HFFc6 (cell line): Measurements from ENCODE around the gene BAD. TPM values are rescaled to one million over a fixed set of nuclear protein-coding genes. Genes with fewer than 3 reads are reported as not detected.
A peak's percentile ranks its signal among the peaks of the same experiment; 100 is the strongest.

ENCODE experiments used
- DNase-seq: peaks from one replicate; pipeline ENCODE4 v3.0.0-alpha.2; 2018
- H3K27ac Mint-ChIP-seq: 2 replicates; pipeline ENCODE4 v1.8.0; 2020; ENCODE audit warnings: mild to moderate bottlenecking, mixed read lengths
- H3K27me3 Mint-ChIP-seq: 2 replicates; pipeline ENCODE4 v1.8.0; 2021; ENCODE audit warnings: mild to moderate bottlenecking, moderate library complexity, mixed read lengths; ENCODE audit not compliant: insufficient read depth
- H3K36me3 Mint-ChIP-seq: 2 replicates; pipeline ENCODE4 v1.8.0; 2021; ENCODE audit warnings: low read depth, mixed read lengths
- H3K4me1 Mint-ChIP-seq: 2 replicates; pipeline ENCODE4 v1.8.0; 2020; ENCODE audit warnings: low read depth, mixed read lengths
- H3K4me3 Mint-ChIP-seq: 2 replicates; pipeline ENCODE4 v1.8.0; 2020; ENCODE audit warnings: mild to moderate bottlenecking, moderate library complexity, mixed read lengths
- H3K9me3 Mint-ChIP-seq: 2 replicates; pipeline ENCODE4 v1.8.0; 2020; ENCODE audit warnings: mild to moderate bottlenecking, mixed read lengths
- CTCF ChIP-seq: fragments of 200-600 bp; sonication (generic); IDR thresholded peaks from 2 replicates; pipeline ENCODE4 v1.5.0; 2021; ENCODE audit warnings: antibody characterized with exemption, mild to moderate bottlenecking
- long read RNA-seq: library from polyadenylated mRNA; unstranded; transcript quantifications from one replicate; pipeline ENCODE4 v2.0.0, GENCODE V29; 2019
- total RNA-seq, 6 experiments: library from RNA; stranded (reverse); fragmentation: NEBNext Ultra II Directional; extraction: Animal tissue kit (Norgen Biotek cat#: 25700); gene quantifications; 2 replicates in 1 of 6; 3 replicates in 5 of 6; pipeline ENCODE4 v1.2.3, GENCODE V29; 2021

Gene BAD
- total RNA-seq, result 10 to 100 TPM; 65.9 to 75.0 (median 68.8) TPM
- long read RNA-seq, transcript BAD-201 (4 exons, 929 nt), result major isoform, 76 of 103 reads
- long read RNA-seq, transcript BAD-203 (3 exons, 1,157 nt), result minor isoform, 17 of 103 reads
- long read RNA-seq, partial matches to known transcripts, result 0 of 103 reads
- long read RNA-seq, other reads (novel, unspliced or antisense), result 5 of 103 reads

- peak within 1 kb of the TSS; percentile 90 for H3K27ac Mint-ChIP-seq
- peaks cover 23% of the 10 kb centered on the region for H3K4me1 Mint-ChIP-seq
- peak within 1 kb of the TSS; percentile 88 for H3K4me3 Mint-ChIP-seq
- peak; percentile 88 for DNase-seq
- H3K36me3 Mint-ChIP-seq, result peaks cover 7% of the 10 kb centered on the region
- H3K27me3 Mint-ChIP-seq, result peaks cover 5% of the 10 kb centered on the region
- H3K9me3 Mint-ChIP-seq, result no peaks in the 10 kb centered on the region
- no peak; the same call in 1 of the 2 replicates for TF ChIP-seq CTCF
These were observed at the start of gene BAD for GRCh38 chr11:64284048-64284961. BAD (minus strand) TSS chr11:64284665; CDS start chr11:64284368, 297 bp downstream.

GRCh38 chr11:64333556-64333955 lies 49.1 kb upstream of the BAD start:
- no peak overlapping the region for H3K4me3 Mint-ChIP-seq
- no peaks in the 10 kb centered on the region for H3K36me3 Mint-ChIP-seq
- peaks cover 22% of the 10 kb centered on the region for H3K4me1 Mint-ChIP-seq
- no peak for DNase-seq
- no peak overlapping the region for H3K27ac Mint-ChIP-seq
- TF ChIP-seq CTCF, result no peak
- peaks cover 7% of the 10 kb centered on the region; the same call in 1 of the 2 replicates for H3K27me3 Mint-ChIP-seq
- no peaks in the 10 kb centered on the region for H3K9me3 Mint-ChIP-seq

- DNase-seq, result peak; percentile 92
- Mint-ChIP-seq H3K27me3 (peaks cover 6% of the 10 kb centered on the region), H3K36me3 (no peaks in the 10 kb centered on the region), H3K4me1 (peaks cover 22% of the 10 kb centered on the region), H3K27ac (peak overlapping the region; percentile 25), H3K9me3 (no peaks in the 10 kb centered on the region; the same call in 1 of the 2 replicates), H3K4me3 (peak overlapping the region; percentile 12)
- peak; percentile 86 for TF ChIP-seq CTCF
These were observed 47.3 kb upstream of the BAD start for GRCh38 chr11:64331569-64332371.

- DNase-seq, result no peak
- no peaks in the 10 kb centered on the region for H3K36me3 Mint-ChIP-seq
- H3K9me3 Mint-ChIP-seq, result no peaks in the 10 kb centered on the region; the same call in 1 of the 2 replicates
- no peak overlapping the region for H3K27ac Mint-ChIP-seq
- H3K4me1 Mint-ChIP-seq, result peaks cover 22% of the 10 kb centered on the region
- no peak overlapping the region for H3K4me3 Mint-ChIP-seq
- TF ChIP-seq CTCF, result no peak
- H3K27me3 Mint-ChIP-seq, result peaks cover 6% of the 10 kb centered on the region
These were observed 46.4 kb upstream of the BAD start for GRCh38 chr11:64330888-64331287.

- no peaks in the 10 kb centered on the region for H3K36me3 Mint-ChIP-seq
These were observed 43.5 kb upstream of the BAD start for GRCh38 chr11:64327993-64328392.

More at GRCh38 chr11:64327993-64328392, 43.5 kb upstream of the BAD start:
- Mint-ChIP-seq H3K9me3 (no peaks in the 10 kb centered on the region; the same call in 1 of the 2 replicates), H3K4me3 (no peak overlapping the region), H3K4me1 (peaks cover 10% of the 10 kb centered on the region), H3K27ac (no peak overlapping the region), H3K27me3 (peaks cover 6% of the 10 kb centered on the region)
- no peak for TF ChIP-seq CTCF
- no peak for DNase-seq
